ENCODE measurements around the gene HDAC11.
A peak's percentile ranks its signal among the peaks of the same experiment; 100 is the strongest.

The HDAC11 gene

DNA sequence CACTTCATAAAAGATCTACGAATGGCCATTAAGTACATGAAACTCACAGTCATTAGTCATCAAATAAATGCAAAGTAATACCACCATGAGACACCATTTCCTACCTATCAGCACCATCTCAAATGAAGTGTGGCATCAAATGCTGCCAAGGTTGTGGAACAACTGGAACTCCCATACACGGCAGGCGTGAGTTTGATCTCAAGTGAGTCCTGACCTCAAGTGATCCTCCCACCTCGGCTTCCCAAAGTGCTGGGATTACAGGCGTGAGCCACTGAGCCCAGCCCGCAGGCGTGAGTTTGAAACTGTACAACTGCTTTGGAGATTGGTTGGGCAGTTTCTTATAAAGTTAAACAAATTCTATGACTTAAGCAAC is 28.8 kb upstream of the HDAC11 start:
- H3K36me3 Mint-ChIP-seq (ENCODE audit: low read depth) = peaks cover 1% of the 10 kb centered on the region
- no peaks in the 10 kb centered on the region for H3K9me3 Mint-ChIP-seq
- H3K4me1 Mint-ChIP-seq = peaks cover 9% of the 10 kb centered on the region
- H3K4me3 Mint-ChIP-seq = peak overlapping the region; percentile 82 to 86 (median 84)
- peaks cover 3% of the 10 kb centered on the region for H3K27me3 Mint-ChIP-seq (ENCODE audit: low read depth)
- no peak for TF ChIP-seq CTCF (IDR thresholded peaks at IDR 0.05; ENCODE audit: unreplicated experiment in 3 of 3)
- peak overlapping the region; percentile 14 to 73 (median 63) for H3K27ac Mint-ChIP-seq

GRCh38 chr3:13452490-13453335 is 27.4 kb upstream of the HDAC11 start:
- no peaks in the 10 kb centered on the region for H3K36me3 Mint-ChIP-seq (ENCODE audit: low read depth)
- H3K27ac Mint-ChIP-seq = peak overlapping the region; percentile 58 to 76 (median 63)
- TF ChIP-seq CTCF (IDR thresholded peaks at IDR 0.05; ENCODE audit: unreplicated experiment in 3 of 3) = peak; percentile 52 to 71 (median 60)
- H3K4me1 Mint-ChIP-seq = peaks cover 9% of the 10 kb centered on the region
- H3K9me3 Mint-ChIP-seq = no peaks in the 10 kb centered on the region
- H3K4me3 Mint-ChIP-seq = peak overlapping the region; percentile 82 to 86 (median 84)
- H3K27me3 Mint-ChIP-seq (ENCODE audit: low read depth) = peaks cover 3% of the 10 kb centered on the region

DNA sequence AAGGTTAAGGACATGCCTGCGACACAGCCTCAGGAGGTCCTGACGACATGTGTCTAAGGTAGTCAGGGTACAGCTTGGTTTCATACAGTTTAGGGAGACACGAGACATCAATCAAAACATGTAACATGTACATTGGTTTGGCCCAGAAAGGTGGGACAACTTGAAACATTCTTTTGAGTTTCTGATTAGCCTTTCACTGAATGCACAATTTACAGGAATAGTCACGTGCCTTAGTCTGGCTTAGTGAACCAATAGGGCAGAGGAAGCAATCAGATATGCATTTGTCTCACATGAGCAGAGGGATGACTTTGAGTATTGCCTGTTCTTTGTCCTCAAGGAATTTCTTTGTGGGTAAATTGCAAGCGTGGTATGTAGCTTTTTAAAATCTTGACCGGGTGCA is 24.5 kb upstream of the HDAC11 start:
- Mint-ChIP-seq H3K4me1 (peaks cover 19% of the 10 kb centered on the region), H3K36me3 (ENCODE audit: low read depth) (no peaks in the 10 kb centered on the region), H3K9me3 (no peaks in the 10 kb centered on the region), H3K4me3 (no peak overlapping the region), H3K27ac (peak overlapping the region in 1 of 3 experiments; percentile 6), H3K27me3 (ENCODE audit: low read depth) (peaks cover 3% of the 10 kb centered on the region)
- no peak for TF ChIP-seq CTCF (IDR thresholded peaks at IDR 0.05; ENCODE audit: unreplicated experiment in 3 of 3)

DNA sequence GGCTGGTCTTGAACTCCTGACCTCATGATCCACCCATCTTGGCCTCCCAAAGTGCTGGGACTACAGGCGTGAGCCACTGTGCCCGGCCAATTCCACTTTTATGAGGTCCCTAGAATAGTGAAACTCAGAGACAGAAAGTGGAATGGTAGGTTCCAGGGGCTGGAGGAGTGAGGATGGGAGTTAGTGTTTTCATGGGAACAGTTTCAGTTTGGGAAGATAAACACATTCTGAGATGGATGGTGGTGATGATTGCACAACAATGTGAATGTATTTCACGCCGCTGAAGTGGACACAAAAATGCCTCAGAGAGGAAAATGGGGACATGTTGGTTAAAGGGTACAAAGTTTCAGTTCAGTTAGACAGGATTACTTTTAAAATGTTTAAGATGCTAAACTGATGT is 22.5 kb upstream of the HDAC11 start:
- Mint-ChIP-seq H3K27ac (no peak overlapping the region), H3K36me3 (ENCODE audit: low read depth) (no peaks in the 10 kb centered on the region), H3K4me3 (no peak overlapping the region), H3K9me3 (no peaks in the 10 kb centered on the region), H3K27me3 (ENCODE audit: low read depth) (peaks cover 9% of the 10 kb centered on the region), H3K4me1 (peaks cover 27% of the 10 kb centered on the region)
- TF ChIP-seq CTCF (IDR thresholded peaks at IDR 0.05; ENCODE audit: unreplicated experiment in 3 of 3) = no peak

DNA sequence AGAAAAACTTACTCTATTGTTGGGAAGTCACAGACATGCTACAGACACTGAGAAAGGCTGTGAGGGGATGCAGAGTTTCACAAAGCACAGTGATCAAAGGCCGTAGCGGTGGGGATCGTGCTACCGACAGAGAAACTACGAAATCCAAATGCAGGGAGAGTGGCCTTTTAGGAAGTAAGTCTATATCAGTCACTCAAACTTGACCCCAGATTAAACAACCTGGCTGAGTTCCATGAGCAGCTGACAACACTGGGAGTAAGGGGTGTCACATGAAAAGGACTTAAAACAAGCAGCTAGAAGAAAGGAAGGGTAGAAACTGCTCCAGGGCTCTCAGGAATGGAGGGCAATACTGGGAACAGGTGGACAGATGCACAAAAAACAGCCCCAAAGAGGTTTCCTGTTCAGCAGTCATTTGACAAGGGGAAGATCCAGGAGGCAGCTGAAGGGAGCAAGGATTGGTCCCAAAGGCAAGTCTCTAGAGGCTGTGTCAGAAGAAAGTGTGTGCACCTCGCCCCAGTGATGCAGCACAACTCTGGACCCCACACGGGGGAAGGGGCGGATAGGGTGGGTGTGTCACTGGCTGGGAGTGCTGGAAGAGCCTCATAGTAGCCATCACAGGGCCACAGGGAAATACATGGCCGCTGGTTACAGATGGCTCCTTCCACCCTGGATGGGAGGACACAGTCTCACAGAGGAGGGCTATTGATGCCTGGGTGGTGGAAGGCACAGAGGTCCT is 20.3 kb upstream of the HDAC11 start:
- peaks cover 10% of the 10 kb centered on the region for H3K27me3 Mint-ChIP-seq (ENCODE audit: low read depth)
- H3K9me3 Mint-ChIP-seq = no peaks in the 10 kb centered on the region
- no peak for TF ChIP-seq CTCF (IDR thresholded peaks at IDR 0.05; ENCODE audit: unreplicated experiment in 3 of 3)
- no peak overlapping the region for H3K27ac Mint-ChIP-seq
- H3K4me3 Mint-ChIP-seq = no peak overlapping the region
- H3K4me1 Mint-ChIP-seq = peaks cover 32% of the 10 kb centered on the region
- H3K36me3 Mint-ChIP-seq (ENCODE audit: low read depth) = no peaks in the 10 kb centered on the region

Measured in nephron (organoid).